MM.1S (cell line): ENCODE data around the gene SNAI3.

ENCODE experiments used
- DNase-seq: peaks from one replicate; pipeline ENCODE4 v3.0.0-alpha.2; 2015
- H2AFZ ChIP-seq: fragments of 300-600 bp; sonication (generic); 2 replicates; pipeline ENCODE4 v1.6.0; 2016; ENCODE audit warnings: antibody characterized with exemption, low read length
- H3F3A ChIP-seq: fragments of 300-600 bp; sonication (generic); 2 replicates; pipeline ENCODE4 v1.6.1; 2016; ENCODE audit warnings: mild to moderate bottlenecking, antibody characterized with exemption, low read length, moderate library complexity, mixed read lengths; ENCODE audit not compliant: insufficient read depth
- H3K27ac ChIP-seq: fragments of 300-600 bp; sonication (generic); 2 replicates; pipeline ENCODE4 v1.5.1; 2016; ENCODE audit warnings: mild to moderate bottlenecking, low read length
- H3K27me3 ChIP-seq: fragments of 300-600 bp; sonication (generic); replicated peaks from 2 replicates; pipeline ENCODE4 v1.6.0; 2016; ENCODE audit warnings: low read length; ENCODE audit not compliant: insufficient read depth
- H3K36me3 ChIP-seq: fragments of 300-600 bp; sonication (generic); replicated peaks from 2 replicates; pipeline ENCODE4 v1.6.1; 2016; ENCODE audit warnings: mild to moderate bottlenecking, low read length, mixed read lengths; ENCODE audit not compliant: insufficient read depth
- H3K4me1 ChIP-seq: fragments of 300-600 bp; sonication (generic); 2 replicates; pipeline ENCODE4 v1.6.1; 2016; ENCODE audit warnings: low read length, mixed read lengths
- H3K4me2 ChIP-seq: fragments of 300-600 bp; sonication (generic); 2 replicates; pipeline ENCODE4 v1.6.0; 2016; ENCODE audit warnings: low read depth, low read length
- H3K4me3 ChIP-seq: fragments of 300-600 bp; sonication (generic); 2 replicates; pipeline ENCODE4 v1.5.1; 2016; ENCODE audit warnings: low read length, mixed read lengths
- H3K79me2 ChIP-seq: fragments of 300-600 bp; sonication (generic); 2 replicates; pipeline ENCODE4 v1.6.1; 2016; ENCODE audit warnings: mixed run types, low read length, mixed read lengths
- H3K9ac ChIP-seq: fragments of 300-600 bp; sonication (generic); 2 replicates; pipeline ENCODE4 v1.6.1; 2016; ENCODE audit warnings: low read length, mixed read lengths
- H3K9me2 ChIP-seq: fragments of 300-600 bp; sonication (generic); replicated peaks from 2 replicates; pipeline ENCODE4 v1.6.1; 2016; ENCODE audit warnings: mild to moderate bottlenecking, low read length, mixed read lengths; ENCODE audit not compliant: insufficient read depth
- H3K9me3 ChIP-seq: fragments of 300-600 bp; sonication (generic); replicated peaks from 2 replicates; pipeline ENCODE4 v1.6.1; 2016; ENCODE audit warnings: mild to moderate bottlenecking, low read length, mixed read lengths; ENCODE audit not compliant: insufficient read depth
- H4K20me1 ChIP-seq: fragments of 300-600 bp; sonication (generic); 2 replicates; pipeline ENCODE4 v1.6.1; 2016; ENCODE audit warnings: mild to moderate bottlenecking, low read length, moderate library complexity, mixed read lengths; ENCODE audit not compliant: insufficient read depth
- EZH2 ChIP-seq: fragments of 300-600 bp; sonication (generic); optimal IDR thresholded peaks from 2 replicates; pipeline ENCODE3; 2017; ENCODE audit warnings: low read depth, mild to moderate bottlenecking, antibody characterized with exemption, low read length, mixed read lengths
- EZH2phosphoT487 ChIP-seq: fragments of 300-600 bp; sonication (generic); IDR thresholded peaks from 2 replicates; pipeline ENCODE4 v1.6.1; 2018; ENCODE audit warnings: antibody characterized with exemption, low read length
- TF ChIP-seq, protein P1 (sequence below): fragments of 300-600 bp; sonication (generic); IDR thresholded peaks from 2 replicates; pipeline ENCODE4 v1.5.1; 2016; ENCODE audit warnings: antibody characterized with exemption, low read length, mixed read lengths

Gene SNAI3

DNA sequence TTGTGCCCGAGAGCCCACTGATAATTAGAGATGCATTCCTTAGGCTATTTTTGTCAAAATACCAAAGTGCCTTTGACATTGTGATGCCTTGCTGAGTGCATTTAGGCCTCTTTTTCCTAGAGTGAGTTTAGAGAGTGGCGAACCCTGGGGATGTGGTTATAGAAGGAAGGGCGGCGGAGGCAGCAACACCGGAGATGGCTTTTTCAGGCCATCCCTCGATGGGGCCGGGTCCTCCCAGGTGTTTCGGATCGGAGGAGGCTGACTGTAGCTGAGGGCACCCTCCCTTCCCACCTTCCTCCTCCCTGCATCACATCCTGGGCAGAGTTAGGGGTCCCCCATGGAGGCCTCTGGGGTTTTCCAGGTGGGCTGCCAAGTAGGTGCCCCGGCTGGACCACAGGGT, 6.6 kb upstream of the SNAI3 start:
- no peaks in the 10 kb centered on the region for H3K27me3 ChIP-seq
- no peaks in the 10 kb centered on the region for H3K36me3 ChIP-seq
- H3K9ac ChIP-seq: no peak overlapping the region
- H3K4me3 ChIP-seq: no peak overlapping the region
- H3K27ac ChIP-seq: no peak overlapping the region
- no peaks in the 10 kb centered on the region for H3K79me2 ChIP-seq
- no peaks in the 10 kb centered on the region for H3K9me3 ChIP-seq
- no peaks in the 10 kb centered on the region for H3F3A ChIP-seq
- H2AFZ ChIP-seq: no peak overlapping the region
- H3K9me2 ChIP-seq: no peaks in the 10 kb centered on the region
- H3K4me1 ChIP-seq: no peaks in the 10 kb centered on the region
- no peaks in the 10 kb centered on the region for H4K20me1 ChIP-seq
- DNase-seq: no peak
- no peak overlapping the region for H3K4me2 ChIP-seq
- TF ChIP-seq EZH2phosphoT487: no peak
- TF ChIP-seq EZH2: no peak

GRCh38 chr16:88691924-88692560, 5.7 kb upstream of the SNAI3 start:
- no peaks in the 10 kb centered on the region for H4K20me1 ChIP-seq
- H3K27ac ChIP-seq: no peak overlapping the region
- H3K27me3 ChIP-seq: no peaks in the 10 kb centered on the region
- no peaks in the 10 kb centered on the region for H3K9me2 ChIP-seq
- H3K79me2 ChIP-seq: no peaks in the 10 kb centered on the region
- TF ChIP-seq EZH2phosphoT487: no peak
- TF ChIP-seq EZH2: no peak
- TF ChIP-seq, protein P1, sequence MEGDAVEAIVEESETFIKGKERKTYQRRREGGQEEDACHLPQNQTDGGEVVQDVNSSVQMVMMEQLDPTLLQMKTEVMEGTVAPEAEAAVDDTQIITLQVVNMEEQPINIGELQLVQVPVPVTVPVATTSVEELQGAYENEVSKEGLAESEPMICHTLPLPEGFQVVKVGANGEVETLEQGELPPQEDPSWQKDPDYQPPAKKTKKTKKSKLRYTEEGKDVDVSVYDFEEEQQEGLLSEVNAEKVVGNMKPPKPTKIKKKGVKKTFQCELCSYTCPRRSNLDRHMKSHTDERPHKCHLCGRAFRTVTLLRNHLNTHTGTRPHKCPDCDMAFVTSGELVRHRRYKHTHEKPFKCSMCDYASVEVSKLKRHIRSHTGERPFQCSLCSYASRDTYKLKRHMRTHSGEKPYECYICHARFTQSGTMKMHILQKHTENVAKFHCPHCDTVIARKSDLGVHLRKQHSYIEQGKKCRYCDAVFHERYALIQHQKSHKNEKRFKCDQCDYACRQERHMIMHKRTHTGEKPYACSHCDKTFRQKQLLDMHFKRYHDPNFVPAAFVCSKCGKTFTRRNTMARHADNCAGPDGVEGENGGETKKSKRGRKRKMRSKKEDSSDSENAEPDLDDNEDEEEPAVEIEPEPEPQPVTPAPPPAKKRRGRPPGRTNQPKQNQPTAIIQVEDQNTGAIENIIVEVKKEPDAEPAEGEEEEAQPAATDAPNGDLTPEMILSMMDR: no peak
- H3K4me2 ChIP-seq: no peak overlapping the region
- H3K9ac ChIP-seq: no peak overlapping the region
- no peaks in the 10 kb centered on the region for H3K4me1 ChIP-seq
- H2AFZ ChIP-seq: no peak overlapping the region
- no peak for DNase-seq
- H3F3A ChIP-seq: no peaks in the 10 kb centered on the region
- no peaks in the 10 kb centered on the region for H3K9me3 ChIP-seq
- no peak overlapping the region for H3K4me3 ChIP-seq
- no peaks in the 10 kb centered on the region for H3K36me3 ChIP-seq

- Histone ChIP-seq H3K36me3 (no peaks in the 10 kb centered on the region), H3K4me3 (no peak overlapping the region), H3K9ac (no peak overlapping the region), H3K79me2 (no peaks in the 10 kb centered on the region), H3K9me2 (no peaks in the 10 kb centered on the region), H3K27me3 (no peaks in the 10 kb centered on the region), H3K4me1 (no peaks in the 10 kb centered on the region), H3K9me3 (no peaks in the 10 kb centered on the region), H3K4me2 (no peak overlapping the region), H3K27ac (no peak overlapping the region), H2AFZ (no peak overlapping the region), H4K20me1 (no peaks in the 10 kb centered on the region), H3F3A (no peaks in the 10 kb centered on the region)
- TF ChIP-seq, protein P1: no peak
- TF ChIP-seq EZH2 (no peak), EZH2phosphoT487 (no peak)
- DNase-seq: no peak
Observed at GRCh38 chr16:88691129-88691813, 5.0 kb upstream of the SNAI3 start.
